Lower leg skin (tissue), 3 donors: ENCODE data around the gene DEXI.

Experiments
- POLR2A ChIP-seq, 2 donors: fragments of 450-650 bp; IDR thresholded peaks; one replicate each; pipeline ENCODE4 v1.6.1; 2016 to 2017; ENCODE audit warnings: antibody characterized with exemption in 2 of 2, mild to moderate bottlenecking in 1 of 2, moderate library complexity in 1 of 2
- TF ChIP-seq, protein P1 (sequence below), 3 donors: fragments of 450-650 bp; IDR thresholded peaks; one replicate each; pipeline ENCODE4 v1.5.1; 2016; ENCODE audit warnings: antibody characterized with exemption in 3 of 3, mild to moderate bottlenecking in 3 of 3, moderate library complexity in 2 of 3

DNA sequence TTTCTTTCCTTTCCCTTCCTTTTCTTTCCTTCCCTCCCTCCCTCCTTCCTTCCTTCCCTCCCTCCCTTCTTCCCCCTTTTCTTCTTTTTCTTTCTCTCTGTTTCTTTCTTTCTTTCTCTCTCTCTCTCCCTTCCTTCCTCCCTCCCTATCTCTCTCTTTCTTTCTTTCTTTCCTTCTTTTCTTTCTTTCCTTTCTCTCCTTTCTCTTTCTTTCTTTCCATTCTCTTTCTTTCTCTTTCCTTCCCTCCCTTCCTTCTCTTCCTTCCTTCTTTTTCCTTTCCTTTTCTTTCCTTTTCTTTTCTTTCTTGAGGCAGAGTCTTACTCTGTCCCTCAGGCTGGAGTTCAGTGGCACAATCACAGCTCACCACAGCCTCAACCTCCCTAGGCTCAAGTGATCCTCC lies 31.0 kb downstream of the DEXI start:
- TF ChIP-seq, protein P1, sequence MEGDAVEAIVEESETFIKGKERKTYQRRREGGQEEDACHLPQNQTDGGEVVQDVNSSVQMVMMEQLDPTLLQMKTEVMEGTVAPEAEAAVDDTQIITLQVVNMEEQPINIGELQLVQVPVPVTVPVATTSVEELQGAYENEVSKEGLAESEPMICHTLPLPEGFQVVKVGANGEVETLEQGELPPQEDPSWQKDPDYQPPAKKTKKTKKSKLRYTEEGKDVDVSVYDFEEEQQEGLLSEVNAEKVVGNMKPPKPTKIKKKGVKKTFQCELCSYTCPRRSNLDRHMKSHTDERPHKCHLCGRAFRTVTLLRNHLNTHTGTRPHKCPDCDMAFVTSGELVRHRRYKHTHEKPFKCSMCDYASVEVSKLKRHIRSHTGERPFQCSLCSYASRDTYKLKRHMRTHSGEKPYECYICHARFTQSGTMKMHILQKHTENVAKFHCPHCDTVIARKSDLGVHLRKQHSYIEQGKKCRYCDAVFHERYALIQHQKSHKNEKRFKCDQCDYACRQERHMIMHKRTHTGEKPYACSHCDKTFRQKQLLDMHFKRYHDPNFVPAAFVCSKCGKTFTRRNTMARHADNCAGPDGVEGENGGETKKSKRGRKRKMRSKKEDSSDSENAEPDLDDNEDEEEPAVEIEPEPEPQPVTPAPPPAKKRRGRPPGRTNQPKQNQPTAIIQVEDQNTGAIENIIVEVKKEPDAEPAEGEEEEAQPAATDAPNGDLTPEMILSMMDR (IDR thresholded peaks at IDR 0.05), result peak in 1 of 3 donors; percentile 13
- TF ChIP-seq POLR2A (IDR thresholded peaks at IDR 0.05), result no peak
